ENCODE results near the gene CHN1. TPM values are rescaled to one million over a fixed set of nuclear protein-coding genes. Genes with fewer than 3 reads are reported as not detected.

CHN1 gene
- total RNA-seq, 1 donor from 2014 or later: 7.8 TPM

- Histone ChIP-seq H3K27me3 (ENCODE audit: control insufficient read depth in 3 of 3, insufficient read depth in 3 of 3, low read length in 3 of 3) (no peaks in the 10 kb centered on the region), H3K27ac (ENCODE audit: low read depth, low read length) (no peak overlapping the region), H3K36me3 (ENCODE audit: control insufficient read depth in 3 of 3, insufficient read depth in 3 of 3, low read length in 3 of 3) (no peaks in the 10 kb centered on the region), H3K9ac (ENCODE audit: low read depth in 1 of 3, low read length in 3 of 3) (no peak overlapping the region), H3K9me3 (ENCODE audit: control insufficient read depth in 3 of 3, low read length in 3 of 3) (no peaks in the 10 kb centered on the region), H3K4me1 (ENCODE audit: control insufficient read depth in 3 of 3, insufficient read depth in 3 of 3, low read length in 3 of 3) (no peaks in the 10 kb centered on the region), H3K4me3 (ENCODE audit: low read length in 3 of 3) (no peak overlapping the region)
These were observed 25.2 kb downstream of the CHN1 start for GRCh38 chr2:174979996-174980395.

GRCh38 chr2:174977364-174977763 lies 27.8 kb downstream of the CHN1 start:
- no peak overlapping the region for H3K9ac ChIP-seq (ENCODE audit: low read depth in 1 of 3, low read length in 3 of 3)
- no peaks in the 10 kb centered on the region for H3K27me3 ChIP-seq (ENCODE audit: control insufficient read depth in 3 of 3, insufficient read depth in 3 of 3, low read length in 3 of 3)
- no peaks in the 10 kb centered on the region for H3K4me1 ChIP-seq (ENCODE audit: control insufficient read depth in 3 of 3, insufficient read depth in 3 of 3, low read length in 3 of 3)
- H3K9me3 ChIP-seq (ENCODE audit: control insufficient read depth in 3 of 3, low read length in 3 of 3): no peaks in the 10 kb centered on the region
- no peaks in the 10 kb centered on the region for H3K36me3 ChIP-seq (ENCODE audit: control insufficient read depth in 3 of 3, insufficient read depth in 3 of 3, low read length in 3 of 3)
- no peak overlapping the region for H3K27ac ChIP-seq (ENCODE audit: low read depth, low read length)
- no peak overlapping the region for H3K4me3 ChIP-seq (ENCODE audit: low read length in 3 of 3)

GRCh38 chr2:174974131-174974530 lies 31.1 kb downstream of the CHN1 start:
- no peak overlapping the region for H3K9ac ChIP-seq (ENCODE audit: low read depth in 1 of 3, low read length in 3 of 3)
- no peaks in the 10 kb centered on the region for H3K36me3 ChIP-seq (ENCODE audit: control insufficient read depth in 3 of 3, insufficient read depth in 3 of 3, low read length in 3 of 3)
- H3K4me1 ChIP-seq (ENCODE audit: control insufficient read depth in 3 of 3, insufficient read depth in 3 of 3, low read length in 3 of 3): peaks cover 0 to 3% (median 0%) of the 10 kb centered on the region in 3 donors
- no peaks in the 10 kb centered on the region for H3K27me3 ChIP-seq (ENCODE audit: control insufficient read depth in 3 of 3, insufficient read depth in 3 of 3, low read length in 3 of 3)
- no peak overlapping the region for H3K27ac ChIP-seq (ENCODE audit: low read depth, low read length)
- no peak overlapping the region for H3K4me3 ChIP-seq (ENCODE audit: low read length in 3 of 3)
- no peaks in the 10 kb centered on the region for H3K9me3 ChIP-seq (ENCODE audit: control insufficient read depth in 3 of 3, low read length in 3 of 3)

- H3K36me3 ChIP-seq (ENCODE audit: control insufficient read depth in 3 of 3, insufficient read depth in 3 of 3, low read length in 3 of 3): no peaks in the 10 kb centered on the region
- H3K9me3 ChIP-seq (ENCODE audit: control insufficient read depth in 3 of 3, low read length in 3 of 3): no peaks in the 10 kb centered on the region
- peaks cover 0 to 3% (median 0%) of the 10 kb centered on the region in 3 donors for H3K4me1 ChIP-seq (ENCODE audit: control insufficient read depth in 3 of 3, insufficient read depth in 3 of 3, low read length in 3 of 3)
- no peak overlapping the region for H3K4me3 ChIP-seq (ENCODE audit: low read length in 3 of 3)
- no peak overlapping the region for H3K9ac ChIP-seq (ENCODE audit: low read depth in 1 of 3, low read length in 3 of 3)
- H3K27me3 ChIP-seq (ENCODE audit: control insufficient read depth in 3 of 3, insufficient read depth in 3 of 3, low read length in 3 of 3): no peaks in the 10 kb centered on the region
- no peak overlapping the region for H3K27ac ChIP-seq (ENCODE audit: low read depth, low read length)
These were observed 32.3 kb downstream of the CHN1 start for GRCh38 chr2:174972924-174973323.

- no peaks in the 10 kb centered on the region for H3K27me3 ChIP-seq (ENCODE audit: control insufficient read depth in 3 of 3, insufficient read depth in 3 of 3, low read length in 3 of 3)
- peaks cover 0 to 3% (median 0%) of the 10 kb centered on the region in 3 donors for H3K4me1 ChIP-seq (ENCODE audit: control insufficient read depth in 3 of 3, insufficient read depth in 3 of 3, low read length in 3 of 3)
- no peaks in the 10 kb centered on the region for H3K36me3 ChIP-seq (ENCODE audit: control insufficient read depth in 3 of 3, insufficient read depth in 3 of 3, low read length in 3 of 3)
- H3K9ac ChIP-seq (ENCODE audit: low read depth in 1 of 3, low read length in 3 of 3): no peak overlapping the region
- no peak overlapping the region for H3K27ac ChIP-seq (ENCODE audit: low read depth, low read length)
- no peaks in the 10 kb centered on the region for H3K9me3 ChIP-seq (ENCODE audit: control insufficient read depth in 3 of 3, low read length in 3 of 3)
- no peak overlapping the region for H3K4me3 ChIP-seq (ENCODE audit: low read length in 3 of 3)
These were observed 33.1 kb downstream of the CHN1 start for GRCh38 chr2:174971868-174972781.

GRCh38 chr2:174970092-174970491 lies 35.1 kb downstream of the CHN1 start:
- no peak overlapping the region for H3K4me3 ChIP-seq (ENCODE audit: low read length in 3 of 3)
- peaks cover 0 to 3% (median 0%) of the 10 kb centered on the region in 3 donors for H3K4me1 ChIP-seq (ENCODE audit: control insufficient read depth in 3 of 3, insufficient read depth in 3 of 3, low read length in 3 of 3)
- H3K9ac ChIP-seq (ENCODE audit: low read depth in 1 of 3, low read length in 3 of 3): no peak overlapping the region
- H3K36me3 ChIP-seq (ENCODE audit: control insufficient read depth in 3 of 3, insufficient read depth in 3 of 3, low read length in 3 of 3): no peaks in the 10 kb centered on the region
- H3K27ac ChIP-seq (ENCODE audit: low read depth, low read length): no peak overlapping the region
- H3K27me3 ChIP-seq (ENCODE audit: control insufficient read depth in 3 of 3, insufficient read depth in 3 of 3, low read length in 3 of 3): no peaks in the 10 kb centered on the region
- H3K9me3 ChIP-seq (ENCODE audit: control insufficient read depth in 3 of 3, low read length in 3 of 3): no peaks in the 10 kb centered on the region

GRCh38 chr2:174969091-174969734 lies 36.0 kb downstream of the CHN1 start:
- no peaks in the 10 kb centered on the region for H3K36me3 ChIP-seq (ENCODE audit: control insufficient read depth in 3 of 3, insufficient read depth in 3 of 3, low read length in 3 of 3)

GRCh38 chr2:174967691-174968260 lies 37.4 kb downstream of the CHN1 start:
- H3K9me3 ChIP-seq (ENCODE audit: control insufficient read depth in 3 of 3, low read length in 3 of 3): no peaks in the 10 kb centered on the region
- H3K27ac ChIP-seq (ENCODE audit: low read depth, low read length): no peak overlapping the region
- H3K27me3 ChIP-seq (ENCODE audit: control insufficient read depth in 3 of 3, insufficient read depth in 3 of 3, low read length in 3 of 3): no peaks in the 10 kb centered on the region
- H3K4me3 ChIP-seq (ENCODE audit: low read length in 3 of 3): no peak overlapping the region
- H3K36me3 ChIP-seq (ENCODE audit: control insufficient read depth in 3 of 3, insufficient read depth in 3 of 3, low read length in 3 of 3): no peaks in the 10 kb centered on the region
- peaks cover 0 to 3% (median 0%) of the 10 kb centered on the region in 3 donors for H3K4me1 ChIP-seq (ENCODE audit: control insufficient read depth in 3 of 3, insufficient read depth in 3 of 3, low read length in 3 of 3)
- no peak overlapping the region for H3K9ac ChIP-seq (ENCODE audit: low read depth in 1 of 3, low read length in 3 of 3)

More at GRCh38 chr2:174969091-174969734, 36.0 kb downstream of the CHN1 start:
- no peak overlapping the region for H3K4me3 ChIP-seq (ENCODE audit: low read length in 3 of 3)
- H3K9me3 ChIP-seq (ENCODE audit: control insufficient read depth in 3 of 3, low read length in 3 of 3): no peaks in the 10 kb centered on the region
- no peak overlapping the region for H3K9ac ChIP-seq (ENCODE audit: low read depth in 1 of 3, low read length in 3 of 3)
- H3K4me1 ChIP-seq (ENCODE audit: control insufficient read depth in 3 of 3, insufficient read depth in 3 of 3, low read length in 3 of 3): peaks cover 0 to 3% (median 0%) of the 10 kb centered on the region in 3 donors
- H3K27me3 ChIP-seq (ENCODE audit: control insufficient read depth in 3 of 3, insufficient read depth in 3 of 3, low read length in 3 of 3): no peaks in the 10 kb centered on the region
- no peak overlapping the region for H3K27ac ChIP-seq (ENCODE audit: low read depth, low read length)

GRCh38 chr2:174967086-174967485 lies 38.1 kb downstream of the CHN1 start:
- Histone ChIP-seq H3K36me3 (ENCODE audit: control insufficient read depth in 3 of 3, insufficient read depth in 3 of 3, low read length in 3 of 3) (no peaks in the 10 kb centered on the region), H3K4me1 (ENCODE audit: control insufficient read depth in 3 of 3, insufficient read depth in 3 of 3, low read length in 3 of 3) (peaks cover 0 to 1% (median 0%) of the 10 kb centered on the region in 3 donors), H3K9me3 (ENCODE audit: control insufficient read depth in 3 of 3, low read length in 3 of 3) (no peaks in the 10 kb centered on the region), H3K27ac (ENCODE audit: low read depth, low read length) (no peak overlapping the region), H3K4me3 (ENCODE audit: low read length in 3 of 3) (no peak overlapping the region), H3K27me3 (ENCODE audit: control insufficient read depth in 3 of 3, insufficient read depth in 3 of 3, low read length in 3 of 3) (no peaks in the 10 kb centered on the region), H3K9ac (ENCODE audit: low read depth in 1 of 3, low read length in 3 of 3) (no peak overlapping the region)

All from skeletal muscle tissue (tissue), 4 donors.